Colonic mucosa (tissue), 4 donors: Measurements from ENCODE around the gene CHI3L2. TPM values are rescaled to one million over a fixed set of nuclear protein-coding genes. Genes with fewer than 3 reads are reported as not detected.

Source experiments
- DNase-seq: peaks from one replicate; pipeline ENCODE4 v3.0.0-alpha.2; 2020
- H3K27ac ChIP-seq: fragments of 200-600 bp; one replicate; pipeline ENCODE4 v1.8.0; 2021
- H3K27me3 ChIP-seq: fragments of 200-600 bp; one replicate; pipeline ENCODE4 v1.8.0; 2021
- H3K36me3 ChIP-seq: fragments of 200-600 bp; one replicate; pipeline ENCODE4 v1.8.0; 2021
- H3K4me1 ChIP-seq: fragments of 200-600 bp; one replicate; pipeline ENCODE4 v1.8.0; 2021; ENCODE audit warnings: mild to moderate bottlenecking
- H3K4me3 ChIP-seq: fragments of 200-600 bp; one replicate; pipeline ENCODE4 v1.8.0; 2021
- H3K9ac ChIP-seq, 2 donors: one replicate each; pipeline ENCODE4 v1.7.0; 2013; ENCODE audit warnings: control low read depth in 2 of 2, low read depth in 2 of 2, low read length in 2 of 2
- H3K9me3 ChIP-seq: fragments of 200-600 bp; one replicate; pipeline ENCODE4 v1.8.0; 2021
- intact Hi-C: fragments of 100-400 bp; cut with DNase I; formaldehyde crosslinking; loops from one replicate; pipeline ENCODE4 v1.14.1; 2022
- total RNA-seq, 2 donors: library from RNA; stranded (reverse); fragmentation: NEBNext Ultra II Directional in 1 of 2; extraction: Animal tissue kit (Norgen Biotek cat#: 25700) in 1 of 2; gene quantifications; one replicate each; pipeline ENCODE4 v1.2.1, GENCODE V29; 2021
- TF ChIP-seq, protein P1 (sequence below): fragments of 200-600 bp; IDR thresholded peaks from one replicate; pipeline ENCODE4 v1.8.0; 2022; ENCODE audit warnings: antibody characterized with exemption, mild to moderate bottlenecking
- donor health status: healthy.
- donor health status: DM: no; HTN: no; CAD: no.
- donor health status: DM: no; HTN: no; CAD: no.

The CHI3L2 gene
- total RNA-seq, 2 donors from 2014 or later = 0.49 to 0.53 TPM

DNA sequence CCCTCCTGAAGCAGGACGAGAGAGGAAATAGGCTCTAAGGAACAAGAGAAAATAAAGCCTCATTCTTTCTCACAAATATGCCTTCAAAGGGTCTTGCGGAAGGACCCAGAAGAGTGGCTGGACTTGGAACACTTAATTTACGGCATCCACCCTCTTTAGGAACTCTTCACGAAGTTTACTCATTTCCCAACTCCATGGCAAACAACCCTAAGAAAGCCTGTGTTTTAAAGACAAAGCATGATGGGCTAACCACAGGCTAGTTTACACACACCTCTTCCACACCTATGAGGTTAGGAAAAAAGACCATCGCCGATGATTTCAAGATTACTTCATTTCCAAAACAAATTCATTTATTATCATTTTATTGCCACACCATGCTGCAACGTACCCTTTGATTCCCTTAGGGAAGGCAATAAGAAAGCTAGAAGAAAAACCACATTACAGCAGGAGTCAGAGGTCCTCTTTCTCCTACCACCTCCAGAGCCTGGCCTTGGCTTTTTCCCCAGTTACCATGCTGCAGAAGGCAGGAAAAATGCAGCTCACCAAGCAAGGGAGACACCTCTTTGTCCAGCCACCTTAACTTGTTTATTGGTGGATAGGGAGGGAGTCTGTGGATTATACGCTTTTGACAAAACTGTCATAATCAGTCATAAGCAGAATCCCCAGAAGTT, 29.6 kb downstream of the CHI3L2 start:
- Histone ChIP-seq H3K4me3 (no peak overlapping the region), H3K27ac (no peak overlapping the region), H3K4me1 (no peaks in the 10 kb centered on the region), H3K36me3 (no peaks in the 10 kb centered on the region), H3K9ac (no peak overlapping the region), H3K9me3 (no peaks in the 10 kb centered on the region), H3K27me3 (no peaks in the 10 kb centered on the region)
- DNase-seq = no peak
- intact Hi-C loops = no loop called here
- TF ChIP-seq, protein P1, sequence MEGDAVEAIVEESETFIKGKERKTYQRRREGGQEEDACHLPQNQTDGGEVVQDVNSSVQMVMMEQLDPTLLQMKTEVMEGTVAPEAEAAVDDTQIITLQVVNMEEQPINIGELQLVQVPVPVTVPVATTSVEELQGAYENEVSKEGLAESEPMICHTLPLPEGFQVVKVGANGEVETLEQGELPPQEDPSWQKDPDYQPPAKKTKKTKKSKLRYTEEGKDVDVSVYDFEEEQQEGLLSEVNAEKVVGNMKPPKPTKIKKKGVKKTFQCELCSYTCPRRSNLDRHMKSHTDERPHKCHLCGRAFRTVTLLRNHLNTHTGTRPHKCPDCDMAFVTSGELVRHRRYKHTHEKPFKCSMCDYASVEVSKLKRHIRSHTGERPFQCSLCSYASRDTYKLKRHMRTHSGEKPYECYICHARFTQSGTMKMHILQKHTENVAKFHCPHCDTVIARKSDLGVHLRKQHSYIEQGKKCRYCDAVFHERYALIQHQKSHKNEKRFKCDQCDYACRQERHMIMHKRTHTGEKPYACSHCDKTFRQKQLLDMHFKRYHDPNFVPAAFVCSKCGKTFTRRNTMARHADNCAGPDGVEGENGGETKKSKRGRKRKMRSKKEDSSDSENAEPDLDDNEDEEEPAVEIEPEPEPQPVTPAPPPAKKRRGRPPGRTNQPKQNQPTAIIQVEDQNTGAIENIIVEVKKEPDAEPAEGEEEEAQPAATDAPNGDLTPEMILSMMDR = no peak

DNA sequence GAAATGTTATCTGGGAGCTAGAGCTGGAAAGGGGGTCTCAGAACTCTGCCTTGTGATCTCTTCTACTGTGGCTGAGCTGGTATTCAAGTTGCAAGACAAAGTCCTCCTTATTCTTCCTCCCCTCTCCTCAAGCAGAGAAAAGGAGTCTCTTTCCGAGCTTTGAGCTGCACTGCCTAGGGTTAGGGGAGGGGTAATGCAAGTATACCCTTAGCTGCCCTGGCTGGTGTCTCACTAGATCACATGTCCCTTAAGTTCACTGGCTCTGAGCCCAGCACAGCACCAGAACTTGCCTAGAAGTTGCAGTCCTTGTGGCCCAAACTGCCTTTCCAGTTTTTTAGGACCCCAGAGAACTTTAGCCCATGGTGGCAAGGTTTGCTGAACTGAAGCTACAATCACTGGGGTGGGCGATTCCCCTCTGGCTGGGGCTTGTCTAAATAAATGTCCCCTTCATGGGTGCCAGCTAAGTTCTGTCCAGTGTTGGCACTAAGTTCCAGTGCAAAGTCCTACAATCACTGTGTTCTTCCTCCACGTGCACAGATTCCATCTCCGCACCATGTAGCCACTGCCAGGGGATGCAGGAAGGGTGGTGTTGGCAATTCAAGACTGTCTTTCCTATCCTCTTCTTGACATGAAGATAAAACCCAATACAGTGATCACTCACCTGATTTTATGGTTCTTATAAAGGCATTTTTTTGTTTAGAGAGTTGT, 40.4 kb downstream of the CHI3L2 start:
- H3K36me3 ChIP-seq = no peaks in the 10 kb centered on the region
- H3K9ac ChIP-seq = no peak overlapping the region
- DNase-seq = no peak
- peaks cover 18% of the 10 kb centered on the region for H3K27me3 ChIP-seq
- H3K4me1 ChIP-seq = no peaks in the 10 kb centered on the region
- H3K9me3 ChIP-seq = no peaks in the 10 kb centered on the region
- no peak overlapping the region for H3K27ac ChIP-seq
- TF ChIP-seq, protein P1 = no peak
- intact Hi-C loops = no loop called here
- no peak overlapping the region for H3K4me3 ChIP-seq

DNA sequence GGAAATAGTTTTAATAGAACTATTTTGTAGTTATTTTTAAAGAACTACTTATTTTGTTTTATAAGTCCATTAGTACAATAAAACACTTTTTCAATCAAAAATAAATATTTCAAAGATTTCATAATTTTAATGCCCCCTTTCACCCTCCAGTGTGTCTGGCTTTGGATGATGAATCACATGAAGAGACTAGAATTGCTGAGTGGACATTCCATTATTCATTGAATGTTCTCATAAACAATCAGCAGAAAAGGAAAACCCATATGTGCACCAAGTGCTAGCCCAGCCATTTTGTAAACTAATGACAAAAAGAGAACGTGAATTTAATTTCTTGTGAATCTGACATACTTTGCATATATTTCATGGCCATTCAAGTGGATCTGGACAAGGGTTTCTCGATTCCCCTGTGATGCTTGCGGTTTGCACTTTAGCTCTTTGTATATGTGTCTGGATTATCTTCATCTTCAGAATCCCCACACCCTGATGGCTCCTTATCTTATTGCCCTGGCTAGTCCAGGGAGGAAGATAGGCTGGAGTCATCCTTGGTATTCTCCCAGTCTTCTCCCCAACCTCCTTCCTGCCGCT, 42.4 kb downstream of the CHI3L2 start:
- H3K27me3 ChIP-seq = peaks cover 18% of the 10 kb centered on the region
- DNase-seq = no peak
- no peak overlapping the region for H3K27ac ChIP-seq
- H3K36me3 ChIP-seq = no peaks in the 10 kb centered on the region
- intact Hi-C loops = no loop called here
- TF ChIP-seq, protein P1 = no peak
- no peaks in the 10 kb centered on the region for H3K9me3 ChIP-seq
- H3K9ac ChIP-seq = no peak overlapping the region
- H3K4me1 ChIP-seq = no peaks in the 10 kb centered on the region
- no peak overlapping the region for H3K4me3 ChIP-seq

DNA sequence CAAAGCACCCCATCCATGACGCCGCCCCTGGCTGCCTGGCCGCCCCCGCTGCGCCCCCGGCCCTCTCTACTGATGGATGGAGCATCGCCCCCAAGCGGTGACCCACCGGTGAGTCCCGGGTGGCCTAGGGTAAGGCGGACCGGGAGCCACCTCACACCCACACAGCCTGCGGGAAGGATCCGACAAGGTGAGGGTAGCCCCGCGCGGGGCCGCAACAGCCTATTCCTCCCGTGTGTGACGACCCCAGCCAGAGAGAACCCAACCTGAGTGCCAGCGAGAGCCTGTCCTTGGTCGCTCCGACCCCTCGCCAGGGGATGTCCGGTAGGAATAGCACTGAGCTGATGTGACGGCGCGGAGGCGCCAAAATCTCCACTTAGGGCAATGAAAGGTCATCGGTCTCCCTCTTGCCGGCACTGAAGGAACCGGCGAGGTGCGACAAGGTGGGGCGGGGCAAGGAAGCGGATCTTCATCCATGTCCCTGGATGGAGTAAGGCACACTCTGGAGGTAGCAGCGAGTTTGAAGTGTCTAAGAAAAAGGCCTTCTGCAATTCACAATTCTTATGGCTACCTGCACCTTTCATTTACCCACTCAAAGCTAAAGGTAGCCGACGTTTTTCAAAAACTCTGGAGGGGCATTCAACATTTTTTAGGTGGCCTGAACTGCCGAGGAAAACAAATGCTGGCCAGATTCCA, 43.4 kb downstream of the CHI3L2 start:
- Histone ChIP-seq H3K27ac (no peak overlapping the region), H3K9ac (no peak overlapping the region), H3K4me3 (no peak overlapping the region), H3K36me3 (no peaks in the 10 kb centered on the region), H3K27me3 (peaks cover 18% of the 10 kb centered on the region), H3K4me1 (no peaks in the 10 kb centered on the region), H3K9me3 (no peaks in the 10 kb centered on the region)
- no peak for DNase-seq
- TF ChIP-seq, protein P1 = no peak
- intact Hi-C loops = no loop called here

DNA sequence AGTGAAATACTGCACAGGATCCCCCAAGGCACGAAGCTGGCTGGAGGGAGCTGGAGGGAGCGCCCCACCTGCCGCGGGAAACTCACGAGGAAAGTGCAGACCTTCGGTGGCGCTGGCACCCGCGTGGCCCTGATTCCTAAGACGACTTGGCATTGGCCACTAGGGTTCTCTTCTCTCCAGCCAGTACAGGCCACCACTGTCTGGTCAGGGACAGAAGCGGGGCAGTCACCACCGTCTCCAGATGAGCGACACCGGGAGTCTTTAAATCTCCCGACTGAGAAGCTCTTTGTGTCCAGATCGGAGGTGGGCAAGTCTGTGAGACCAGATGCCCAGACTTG, 43.9 kb downstream of the CHI3L2 start:
- TF ChIP-seq, protein P1 = no peak
- Histone ChIP-seq H3K4me1 (no peaks in the 10 kb centered on the region), H3K27ac (no peak overlapping the region), H3K9me3 (no peaks in the 10 kb centered on the region), H3K27me3 (peaks cover 18% of the 10 kb centered on the region), H3K9ac (no peak overlapping the region), H3K36me3 (no peaks in the 10 kb centered on the region), H3K4me3 (no peak overlapping the region)
- intact Hi-C loops = no loop called here
- DNase-seq = no peak
